ENCODE results near the gene ZNF511.

DNA sequence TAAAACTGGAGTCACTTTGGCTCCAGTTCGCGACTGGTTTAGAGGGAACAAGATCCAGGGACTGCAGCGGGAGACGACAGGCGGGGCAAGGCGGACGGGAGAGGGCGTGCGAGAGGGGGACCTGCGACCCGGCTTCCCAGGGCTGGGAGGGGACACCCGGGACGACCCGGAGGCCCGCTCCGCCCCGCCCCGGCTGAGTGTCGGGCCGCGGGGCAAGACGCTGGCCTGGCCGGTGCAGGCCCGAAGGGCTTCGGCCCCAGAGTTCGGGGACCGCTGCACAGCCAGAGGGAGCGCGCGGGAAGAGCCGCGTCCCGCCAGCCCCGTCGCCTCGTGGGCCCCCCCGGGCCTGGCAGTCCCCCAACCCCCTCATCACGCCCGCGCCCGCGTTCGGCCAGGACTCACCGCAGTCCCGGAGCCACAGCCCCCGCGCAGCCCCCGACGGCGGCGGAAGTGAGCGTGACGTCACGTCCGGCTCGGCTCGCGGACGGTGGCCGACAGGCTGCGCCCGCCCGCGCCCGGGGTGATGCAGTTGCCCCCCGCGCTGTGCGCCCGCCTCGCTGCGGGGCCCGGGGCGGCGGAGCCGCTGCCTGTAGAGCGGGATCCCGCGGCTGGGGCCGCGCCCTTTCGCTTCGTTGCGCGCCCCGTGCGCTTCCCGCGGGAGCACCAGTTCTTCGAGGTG is at the start of gene ZNF511, which contains the start of gene TUBGCP2:
- TF ChIP-seq, protein P1, sequence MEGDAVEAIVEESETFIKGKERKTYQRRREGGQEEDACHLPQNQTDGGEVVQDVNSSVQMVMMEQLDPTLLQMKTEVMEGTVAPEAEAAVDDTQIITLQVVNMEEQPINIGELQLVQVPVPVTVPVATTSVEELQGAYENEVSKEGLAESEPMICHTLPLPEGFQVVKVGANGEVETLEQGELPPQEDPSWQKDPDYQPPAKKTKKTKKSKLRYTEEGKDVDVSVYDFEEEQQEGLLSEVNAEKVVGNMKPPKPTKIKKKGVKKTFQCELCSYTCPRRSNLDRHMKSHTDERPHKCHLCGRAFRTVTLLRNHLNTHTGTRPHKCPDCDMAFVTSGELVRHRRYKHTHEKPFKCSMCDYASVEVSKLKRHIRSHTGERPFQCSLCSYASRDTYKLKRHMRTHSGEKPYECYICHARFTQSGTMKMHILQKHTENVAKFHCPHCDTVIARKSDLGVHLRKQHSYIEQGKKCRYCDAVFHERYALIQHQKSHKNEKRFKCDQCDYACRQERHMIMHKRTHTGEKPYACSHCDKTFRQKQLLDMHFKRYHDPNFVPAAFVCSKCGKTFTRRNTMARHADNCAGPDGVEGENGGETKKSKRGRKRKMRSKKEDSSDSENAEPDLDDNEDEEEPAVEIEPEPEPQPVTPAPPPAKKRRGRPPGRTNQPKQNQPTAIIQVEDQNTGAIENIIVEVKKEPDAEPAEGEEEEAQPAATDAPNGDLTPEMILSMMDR (IDR thresholded peaks at IDR 0.05): no peak
- TF ChIP-seq POLR2A (IDR thresholded peaks at IDR 0.05) (no peak), POLR2AphosphoS5 (IDR thresholded peaks at IDR 0.05) (peak; percentile 75 to 89 (median 81))
